ENCODE measurements around the gene MBD6. TPM values are rescaled to one million over a fixed set of nuclear protein-coding genes. Genes with fewer than 3 reads are reported as not detected.

MBD6 gene
- total and polyA plus RNA-seq, 2 of the 4 experiments (the other 2 are of a cell fraction), result 0.90 to 9.3 TPM

GRCh38 chr12:57579011-57579410, 56.4 kb downstream of the MBD6 start:
- Histone ChIP-seq H4K5ac (ENCODE audit: low read depth, low read length) (no peak overlapping the region), H3K27ac (ENCODE audit: insufficient read depth, low read length) (no peak overlapping the region), H3K9ac (ENCODE audit: low read depth, low read length) (no peak overlapping the region), H2AK9ac (replicated peaks; ENCODE audit: low read depth, low read length, poor library complexity) (no peak overlapping the region), H3K4ac (ENCODE audit: low read depth, low read length) (no peak overlapping the region), H3K9me3 (ENCODE audit: control insufficient read depth, insufficient read depth, low read length) (no peaks in the 10 kb centered on the region), H4K91ac (ENCODE audit: insufficient read depth, low read depth, low read length) (no peak overlapping the region), H3K9me1 (ENCODE audit: insufficient read depth, low read length) (no peaks in the 10 kb centered on the region), H3K4me2 (ENCODE audit: low read depth, low read length) (no peak overlapping the region), H4K20me1 (ENCODE audit: insufficient read depth, low read length) (no peaks in the 10 kb centered on the region), H3K18ac (ENCODE audit: low read depth, low read length) (no peak overlapping the region), H2BK5ac (ENCODE audit: low read depth, low read length, poor library complexity, severe bottlenecking) (no peak overlapping the region), H2BK15ac (ENCODE audit: low read depth, low read length) (no peak overlapping the region), H3K27me3 (ENCODE audit: control insufficient read depth, insufficient read depth, low read length) (peaks cover 21% of the 10 kb centered on the region), H2BK120ac (ENCODE audit: low read depth, low read length) (no peak overlapping the region), H3K14ac (replicated peaks; ENCODE audit: low read depth, low read length) (no peak overlapping the region), H3K36me3 (ENCODE audit: control insufficient read depth, insufficient read depth, low read length) (no peaks in the 10 kb centered on the region), H2AK5ac (ENCODE audit: low read depth, low read length) (no peak overlapping the region), H4K8ac (ENCODE audit: low read depth in 2 of 2, low read length in 2 of 2) (no peak overlapping the region), H3K4me1 (ENCODE audit: control insufficient read depth, insufficient read depth, low read length) (no peaks in the 10 kb centered on the region), H2AFZ (replicated peaks; ENCODE audit: low read length, poor library complexity) (no peak overlapping the region), H3K79me1 (ENCODE audit: low read depth in 1 of 2, low read length in 2 of 2) (no peaks in the 10 kb centered on the region), H3K23ac (ENCODE audit: low read depth, low read length) (no peak overlapping the region), H2BK20ac (ENCODE audit: low read depth, low read length) (no peak overlapping the region), H3K4me3 (ENCODE audit: insufficient read depth, low read depth, low read length) (no peak overlapping the region), H3K56ac (ENCODE audit: extremely low read depth, insufficient read depth, low read length) (no peak overlapping the region)
- POLR2A ChIA-PET (ENCODE audit: unreplicated experiment), result no interaction called here
- BruUV-seq (replicated peaks), result no TSS peak
- DNase-seq (peak; percentile 11), ATAC-seq (ENCODE audit: low read depth) (no peak)
- CTCF ChIA-PET, result no interaction called here
- dilution Hi-C loops (cut with HindIII; ENCODE audit: low sequenced_read_pairs, unreplicated experiment), result no loop called here
- WGBS, 2 experiments (ENCODE audit: extremely low coverage in 2 of 2, insufficient read length in 1 of 2), result no CpG with 5 or more reads among the region's 2 CpGs
- TF ChIP-seq NFE2L2 (IDR thresholded peaks at IDR 0.05; ENCODE audit: low read depth, low read length), result no peak
- no peak for TF ChIP-seq SMC3 (IDR thresholded peaks at IDR 0.05; ENCODE audit: low read depth, low read length)
- no peak for TF ChIP-seq RAD21 (IDR thresholded peaks at IDR 0.05; ENCODE audit: low read length)
- no peak for TF ChIP-seq RCOR1 (IDR thresholded peaks at IDR 0.05; ENCODE audit: insufficient replicate concordance, low read length)
- TF ChIP-seq MXI1 (IDR thresholded peaks at IDR 0.05; ENCODE audit: borderline replicate concordance, low read depth, low read length), result no peak
- no peak for TF ChIP-seq MAFK (IDR thresholded peaks at IDR 0.05; ENCODE audit: low read depth, low read length)
- no peak for TF ChIP-seq RFX5 (IDR thresholded peaks at IDR 0.05; ENCODE audit: low read depth, low read length)
- TF ChIP-seq ELK1 (IDR thresholded peaks at IDR 0.05; ENCODE audit: borderline replicate concordance, low read depth, low read length), result no peak
- no peak for TF ChIP-seq FOS (IDR thresholded peaks at IDR 0.05; ENCODE audit: low read depth, low read length)
- no peak for TF ChIP-seq CTCF (conservative IDR thresholded peaks at IDR 0.05; ENCODE audit: low read depth, low read length)
- TF ChIP-seq USF2 (IDR thresholded peaks at IDR 0.05; ENCODE audit: low read depth, low read length), result no peak
- intact Hi-C loops (cut with micrococcal nuclease), result no loop called here
- in situ Hi-C loops (cut with MboI; ENCODE audit: low sequenced_read_pairs), result no loop called here
